Hepatocyte (in vitro differentiated cells): ENCODE results near the gene FRMPD4. TPM values are rescaled to one million over a fixed set of nuclear protein-coding genes. Genes with fewer than 3 reads are reported as not detected.

Source experiments
- DNase-seq: peaks from one replicate; pipeline ENCODE4 v3.0.0-alpha.2; 2016; ENCODE audit warnings: low spot score
- H2AFZ ChIP-seq: fragments of 200-600 bp; sonication (generic); 2 replicates; pipeline ENCODE4 v1.6.0; 2016; ENCODE audit warnings: antibody characterized with exemption, mild to moderate bottlenecking
- H3K27ac ChIP-seq: fragments of 200-600 bp; sonication (generic); 2 replicates; pipeline ENCODE4 v1.5.1; 2016; ENCODE audit warnings: mild to moderate bottlenecking
- H3K27me3 ChIP-seq: fragments of 200-600 bp; sonication (generic); 2 replicates; pipeline ENCODE4 v1.6.1; 2016
- H3K36me3 ChIP-seq: fragments of 200-600 bp; sonication (generic); replicated peaks from 2 replicates; pipeline ENCODE4 v1.5.1; 2016; ENCODE audit warnings: low read depth; ENCODE audit not compliant: insufficient read depth
- H3K4me1 ChIP-seq: fragments of 200-600 bp; sonication (generic); 2 replicates; pipeline ENCODE4 v1.5.1; 2016; ENCODE audit warnings: mild to moderate bottlenecking, moderate library complexity; ENCODE audit not compliant: insufficient read depth
- H3K4me2 ChIP-seq: fragments of 200-600 bp; sonication (generic); 2 replicates; pipeline ENCODE4 v1.6.0; 2016
- H3K4me3 ChIP-seq: fragments of 200-600 bp; sonication (generic); 2 replicates; pipeline ENCODE4 v1.5.1; 2016; ENCODE audit warnings: mild to moderate bottlenecking
- H3K79me2 ChIP-seq: fragments of 200-600 bp; sonication (generic); 2 replicates; pipeline ENCODE4 v1.6.0; 2017; ENCODE audit warnings: mild to moderate bottlenecking
- H3K9me2 ChIP-seq: fragments of 200-600 bp; sonication (generic); replicated peaks from 2 replicates; pipeline ENCODE4 v1.6.0; 2017; ENCODE audit warnings: mild to moderate bottlenecking; ENCODE audit not compliant: insufficient read depth
- H3K9me3 ChIP-seq: fragments of 200-600 bp; sonication (generic); 2 replicates; pipeline ENCODE4 v1.5.1; 2016; ENCODE audit warnings: low read depth, mild to moderate bottlenecking
- H4K20me1 ChIP-seq: fragments of 200-600 bp; sonication (generic); 2 replicates; pipeline ENCODE4 v1.6.0; 2016; ENCODE audit warnings: mild to moderate bottlenecking; ENCODE audit not compliant: insufficient read depth, poor library complexity, severe bottlenecking
- CTCF ChIP-seq: fragments of 200-600 bp; sonication (generic); IDR thresholded peaks from 2 replicates; pipeline ENCODE4 v1.5.1; 2016; ENCODE audit warnings: antibody characterized with exemption, mild to moderate bottlenecking; ENCODE audit not compliant: poor library complexity
- EZH2 ChIP-seq: fragments of 200-600 bp; sonication (generic); IDR thresholded peaks from 2 replicates; pipeline ENCODE4 v1.6.1; 2016; ENCODE audit warnings: antibody characterized with exemption, mild to moderate bottlenecking, borderline replicate concordance
- EZH2phosphoT487 ChIP-seq: fragments of 200-600 bp; sonication (generic); IDR thresholded peaks from one replicate; pipeline ENCODE4 v1.6.1; 2018; ENCODE audit warnings: antibody characterized with exemption, mild to moderate bottlenecking, low read depth, moderate library complexity; ENCODE audit not compliant: unreplicated experiment, severe bottlenecking
- WGBS: methylation state at CpG from one replicate; pipeline ENCODE4 v1.1.6; 2016; ENCODE audit warnings: low lambda C conversion rate; ENCODE audit errors: missing lambda C conversion rate; 5-methylcytosine and 5-hydroxymethylcytosine counted together
- polyA plus RNA-seq: library from polyadenylated mRNA; unstranded; fragments of >200 nt; fragmentation: Nextera tagmentation; extraction: Ambion mirVana; gene quantifications from 2 replicates; pipeline ENCODE4 v1.2.1, GENCODE V29; 2016
- total RNA-seq: library from RNA; depleted of rRNA; stranded (reverse); fragments of >200 nt; gene quantifications from 2 replicates; pipeline ENCODE4 v1.2.3, GENCODE V29; 2014

The FRMPD4 gene
- total and polyA plus RNA-seq, 2 experiments from 2014 or later: 0.23 TPM; not detected in 1

- WGBS: 52% methylated on average over 5 of the region's 5 CpGs
- no peak overlapping the region for H3K4me3 ChIP-seq
- H4K20me1 ChIP-seq: no peaks in the 10 kb centered on the region
- no peaks in the 10 kb centered on the region for H3K9me2 ChIP-seq
- H3K9me3 ChIP-seq: no peaks in the 10 kb centered on the region
- H3K4me1 ChIP-seq: no peaks in the 10 kb centered on the region
- no peaks in the 10 kb centered on the region for H3K27me3 ChIP-seq
- H3K79me2 ChIP-seq: no peaks in the 10 kb centered on the region
- no peaks in the 10 kb centered on the region for H3K36me3 ChIP-seq
- no peak for DNase-seq
- H2AFZ ChIP-seq: no peak overlapping the region
- H3K27ac ChIP-seq: no peak overlapping the region
- no peak overlapping the region for H3K4me2 ChIP-seq
- TF ChIP-seq CTCF (no peak), EZH2phosphoT487 (no peak), EZH2 (no peak)
Measured at GRCh38 chrX:12309040-12309743, 170.9 kb downstream of the FRMPD4 start.

GRCh38 chrX:12309744-12310076 is 171.4 kb downstream of the FRMPD4 start:
- H2AFZ ChIP-seq: no peak overlapping the region
- no peak overlapping the region for H3K4me2 ChIP-seq
- no peak overlapping the region for H3K4me3 ChIP-seq
- no peaks in the 10 kb centered on the region for H3K36me3 ChIP-seq
- TF ChIP-seq EZH2 (no peak), EZH2phosphoT487 (no peak), CTCF (no peak)
- H3K27ac ChIP-seq: no peak overlapping the region
- H3K27me3 ChIP-seq: no peaks in the 10 kb centered on the region
- H3K9me3 ChIP-seq: no peaks in the 10 kb centered on the region
- H3K4me1 ChIP-seq: no peaks in the 10 kb centered on the region
- WGBS: 59% methylated on average over 6 of the region's 6 CpGs
- H3K79me2 ChIP-seq: no peaks in the 10 kb centered on the region
- H3K9me2 ChIP-seq: no peaks in the 10 kb centered on the region
- no peak for DNase-seq
- no peaks in the 10 kb centered on the region for H4K20me1 ChIP-seq

- Histone ChIP-seq H3K4me2 (no peak overlapping the region), H4K20me1 (no peaks in the 10 kb centered on the region), H3K4me3 (no peak overlapping the region), H3K4me1 (no peaks in the 10 kb centered on the region), H3K9me2 (no peaks in the 10 kb centered on the region), H3K9me3 (no peaks in the 10 kb centered on the region), H3K36me3 (no peaks in the 10 kb centered on the region), H3K27me3 (no peaks in the 10 kb centered on the region), H3K27ac (no peak overlapping the region), H2AFZ (no peak overlapping the region), H3K79me2 (no peaks in the 10 kb centered on the region)
- no peak for TF ChIP-seq EZH2phosphoT487
- no peak for TF ChIP-seq CTCF
- no peak for TF ChIP-seq EZH2
- no peak for DNase-seq
Measured at GRCh38 chrX:12314651-12315050, 176.4 kb downstream of the FRMPD4 start.

GRCh38 chrX:12315526-12315925 is 177.3 kb downstream of the FRMPD4 start:
- H3K9me3 ChIP-seq: no peaks in the 10 kb centered on the region
- H3K79me2 ChIP-seq: no peaks in the 10 kb centered on the region
- no peak overlapping the region for H3K4me2 ChIP-seq
- no peak overlapping the region for H3K4me3 ChIP-seq
- no peak overlapping the region for H3K27ac ChIP-seq
- WGBS: 63% methylated on average over 2 of the region's 2 CpGs
- H4K20me1 ChIP-seq: no peaks in the 10 kb centered on the region
- no peaks in the 10 kb centered on the region for H3K36me3 ChIP-seq
- DNase-seq: no peak
- H2AFZ ChIP-seq: no peak overlapping the region
- no peaks in the 10 kb centered on the region for H3K4me1 ChIP-seq
- TF ChIP-seq EZH2phosphoT487 (no peak), EZH2 (no peak), CTCF (no peak)
- no peaks in the 10 kb centered on the region for H3K27me3 ChIP-seq
- no peaks in the 10 kb centered on the region for H3K9me2 ChIP-seq
